D721Med (cell line): ENCODE data around the gene CAPZB.

Experiments
- DNase-seq: peaks from one replicate; pipeline ENCODE4 v3.0.0; 2011; ENCODE audit warnings: low spot score; ENCODE audit not compliant: insufficient read length
- FAIRE-seq: peaks from 2 replicates; lab custom pipeline; 2011; peaks lifted over from hg19 to GRCh38; lab: Jason Lieb, UNC
- CTCF ChIP-seq: IDR thresholded peaks from 2 replicates; pipeline ENCODE4 v1.5.1; 2012; ENCODE audit warnings: mild to moderate bottlenecking, control low read depth; ENCODE audit not compliant: insufficient read depth; ENCODE audit errors: missing control alignments

The CAPZB gene

GRCh38 chr1:19345391-19345790 is 139.9 kb downstream of the CAPZB start:
- no peak for TF ChIP-seq CTCF
- FAIRE-seq: no peak

GRCh38 chr1:19344831-19345230 is 140.5 kb downstream of the CAPZB start:
- TF ChIP-seq CTCF: no peak
- no peak for DNase-seq
- FAIRE-seq: no peak

More at GRCh38 chr1:19345391-19345790, 139.9 kb downstream of the CAPZB start:
- no peak for DNase-seq

- DNase-seq (peak; percentile 37), FAIRE-seq (no peak)
- peak; percentile 71 for TF ChIP-seq CTCF
Observed at GRCh38 chr1:19344372-19344810, 140.9 kb downstream of the CAPZB start.

GRCh38 chr1:19343617-19344350 is 141.6 kb downstream of the CAPZB start:
- TF ChIP-seq CTCF: no peak
- DNase-seq: no peak
- FAIRE-seq: no peak

- DNase-seq (no peak), FAIRE-seq (no peak)
- TF ChIP-seq CTCF: no peak
Observed at GRCh38 chr1:19342894-19343616, 142.3 kb downstream of the CAPZB start.

GRCh38 chr1:19342062-19342750 is 143.1 kb downstream of the CAPZB start:
- no peak for TF ChIP-seq CTCF
- DNase-seq (no peak), FAIRE-seq (no peak)
